ENCODE measurements around the gene RGR.
A peak's percentile ranks its signal among the peaks of the same experiment; 100 is the strongest.
"Not testable (repeated sequence)": the region's sequence is repeated elsewhere in the genome, so short reads cannot be mapped to it uniquely, and the experiment has no call there.

RGR gene

GRCh38 chr10:84257343-84258020, 12.6 kb downstream of the RGR start:
- no peak for DNase-seq (ENCODE audit: low read depth in 2 of 2)

GRCh38 chr10:84258034-84258695, 13.3 kb downstream of the RGR start:
- DNase-seq (ENCODE audit: low read depth in 2 of 2): no peak

- no peak for DNase-seq (ENCODE audit: low read depth in 2 of 2)
Measured at GRCh38 chr10:84261236-84261915, 16.5 kb downstream of the RGR start.

GRCh38 chr10:84262190-84262956, 17.5 kb downstream of the RGR start:
- DNase-seq (ENCODE audit: low read depth in 2 of 2): no peak

GRCh38 chr10:84263716-84264115, 18.9 kb downstream of the RGR start:
- DNase-seq (ENCODE audit: low read depth in 2 of 2): no peak

GRCh38 chr10:84264611-84265141, 19.8 kb downstream of the RGR start:
- peak; percentile 46 to 53 for DNase-seq (ENCODE audit: low read depth in 2 of 2)

- DNase-seq (ENCODE audit: low read depth in 2 of 2): no peak
Measured at GRCh38 chr10:84265418-84265817, 20.6 kb downstream of the RGR start.

GRCh38 chr10:84267503-84268126, 22.8 kb downstream of the RGR start:
- DNase-seq (ENCODE audit: low read depth in 2 of 2): peak; percentile 25 to 37

- no peak for DNase-seq (ENCODE audit: low read depth in 2 of 2)
Measured at GRCh38 chr10:84269162-84269561, 24.3 kb downstream of the RGR start.

- DNase-seq (ENCODE audit: low read depth in 2 of 2): no peak
Measured at GRCh38 chr10:84269773-84270172, 24.9 kb downstream of the RGR start.

GRCh38 chr10:84270708-84271107, 25.9 kb downstream of the RGR start:
- DNase-seq (ENCODE audit: low read depth in 2 of 2): no peak

- DNase-seq (ENCODE audit: low read depth in 2 of 2): not testable (repeated sequence)
Measured at GRCh38 chr10:84279876-84280475, 35.1 kb downstream of the RGR start.

GRCh38 chr10:84286695-84287094, 41.8 kb downstream of the RGR start:
- no peak for DNase-seq (ENCODE audit: low read depth in 2 of 2)

- DNase-seq (ENCODE audit: low read depth in 2 of 2): no peak
Measured at GRCh38 chr10:84288151-84288550, 43.3 kb downstream of the RGR start.

GRCh38 chr10:84289521-84290200, 44.8 kb downstream of the RGR start:
- no peak for DNase-seq (ENCODE audit: low read depth in 2 of 2)

- no peak for DNase-seq (ENCODE audit: low read depth in 2 of 2)
Measured at GRCh38 chr10:84290235-84290634, 45.4 kb downstream of the RGR start.

GRCh38 chr10:84291384-84291783, 46.5 kb downstream of the RGR start:
- DNase-seq (ENCODE audit: low read depth in 2 of 2): no peak

- no peak for DNase-seq (ENCODE audit: low read depth in 2 of 2)
Measured at GRCh38 chr10:84292502-84292901, 47.6 kb downstream of the RGR start.

- DNase-seq (ENCODE audit: low read depth in 2 of 2): no peak
Measured at GRCh38 chr10:84293171-84293570, 48.3 kb downstream of the RGR start.

GRCh38 chr10:84293574-84294016, 48.7 kb downstream of the RGR start:
- no peak for DNase-seq (ENCODE audit: low read depth in 2 of 2)
